GM12874 (cell line): Measurements from ENCODE around the gene SAMD14.

ENCODE experiments used
- CTCF ChIP-seq: IDR thresholded peaks from 2 replicates; pipeline ENCODE4 v1.5.1; 2011; ENCODE audit warnings: low read depth, mild to moderate bottlenecking, control low read depth, low read length, moderate library complexity; ENCODE audit not compliant: insufficient read depth

SAMD14 gene

GRCh38 chr17:50163843-50164696, 34.1 kb upstream of the SAMD14 start:
- TF ChIP-seq CTCF: no peak

- TF ChIP-seq CTCF: no peak
These were observed 32.7 kb upstream of the SAMD14 start for GRCh38 chr17:50162466-50163254.

- TF ChIP-seq CTCF: no peak
These were observed 31.9 kb upstream of the SAMD14 start for GRCh38 chr17:50161911-50162288.

- peak; percentile 96 for TF ChIP-seq CTCF
These were observed 31.3 kb upstream of the SAMD14 start for GRCh38 chr17:50161023-50161910.

- TF ChIP-seq CTCF: no peak
These were observed 27.9 kb upstream of the SAMD14 start for GRCh38 chr17:50157891-50158290.

GRCh38 chr17:50155115-50155819, 25.3 kb upstream of the SAMD14 start:
- no peak for TF ChIP-seq CTCF
